ENCODE data around the gene FCHO1.

The FCHO1 gene, protein sequence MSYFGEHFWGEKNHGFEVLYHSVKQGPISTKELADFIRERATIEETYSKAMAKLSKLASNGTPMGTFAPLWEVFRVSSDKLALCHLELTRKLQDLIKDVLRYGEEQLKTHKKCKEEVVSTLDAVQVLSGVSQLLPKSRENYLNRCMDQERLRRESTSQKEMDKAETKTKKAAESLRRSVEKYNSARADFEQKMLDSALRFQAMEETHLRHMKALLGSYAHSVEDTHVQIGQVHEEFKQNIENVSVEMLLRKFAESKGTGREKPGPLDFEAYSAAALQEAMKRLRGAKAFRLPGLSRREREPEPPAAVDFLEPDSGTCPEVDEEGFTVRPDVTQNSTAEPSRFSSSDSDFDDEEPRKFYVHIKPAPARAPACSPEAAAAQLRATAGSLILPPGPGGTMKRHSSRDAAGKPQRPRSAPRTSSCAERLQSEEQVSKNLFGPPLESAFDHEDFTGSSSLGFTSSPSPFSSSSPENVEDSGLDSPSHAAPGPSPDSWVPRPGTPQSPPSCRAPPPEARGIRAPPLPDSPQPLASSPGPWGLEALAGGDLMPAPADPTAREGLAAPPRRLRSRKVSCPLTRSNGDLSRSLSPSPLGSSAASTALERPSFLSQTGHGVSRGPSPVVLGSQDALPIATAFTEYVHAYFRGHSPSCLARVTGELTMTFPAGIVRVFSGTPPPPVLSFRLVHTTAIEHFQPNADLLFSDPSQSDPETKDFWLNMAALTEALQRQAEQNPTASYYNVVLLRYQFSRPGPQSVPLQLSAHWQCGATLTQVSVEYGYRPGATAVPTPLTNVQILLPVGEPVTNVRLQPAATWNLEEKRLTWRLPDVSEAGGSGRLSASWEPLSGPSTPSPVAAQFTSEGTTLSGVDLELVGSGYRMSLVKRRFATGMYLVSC

DNA sequence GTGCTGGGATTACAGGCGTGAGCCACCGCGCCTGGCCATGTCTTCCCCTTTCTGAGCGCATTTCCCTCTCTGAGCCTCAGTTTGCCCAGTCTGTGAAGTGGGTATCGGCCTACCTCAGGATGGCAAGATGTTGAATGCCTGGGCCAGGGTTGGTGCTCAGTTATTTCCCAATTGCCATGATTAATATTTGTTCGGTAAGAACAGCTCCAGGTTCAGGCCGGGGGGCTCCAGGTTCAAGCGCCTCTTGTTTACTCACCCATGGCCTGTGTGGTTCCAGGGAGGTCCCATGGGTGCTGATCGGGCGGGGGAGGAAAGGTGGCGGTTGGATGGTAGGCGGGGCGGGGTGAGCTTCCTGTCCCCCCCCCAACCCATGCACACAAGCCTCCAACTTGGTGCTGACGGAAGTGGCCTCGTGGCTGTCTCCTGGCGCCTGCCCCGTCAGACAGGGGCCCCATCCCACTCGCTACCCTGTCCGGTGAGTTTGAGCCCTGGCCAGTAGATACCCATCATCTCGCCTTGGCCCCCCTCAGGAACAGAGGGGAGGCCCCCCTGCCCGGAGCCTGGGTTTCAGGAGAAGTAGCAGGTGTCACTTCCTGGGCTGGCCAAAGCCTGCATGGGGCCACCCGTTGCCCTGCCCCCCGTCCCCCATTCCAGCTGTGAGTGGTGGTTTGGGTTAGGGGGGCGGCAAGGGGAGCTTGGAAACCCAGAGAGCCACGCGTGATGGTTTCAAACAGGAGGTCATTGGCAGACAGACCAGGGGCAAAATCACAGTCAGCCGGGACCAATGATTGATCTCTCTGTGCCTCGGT is at the start of gene FCHO1:
Gene FCHO1, plus strand, starts transcription at position 375 of the 809 bp plus-strand sequence. CDS start 3,688 bp downstream, outside the sequence.
- DNase-seq, result peak; percentile 56 to 63

DNA sequence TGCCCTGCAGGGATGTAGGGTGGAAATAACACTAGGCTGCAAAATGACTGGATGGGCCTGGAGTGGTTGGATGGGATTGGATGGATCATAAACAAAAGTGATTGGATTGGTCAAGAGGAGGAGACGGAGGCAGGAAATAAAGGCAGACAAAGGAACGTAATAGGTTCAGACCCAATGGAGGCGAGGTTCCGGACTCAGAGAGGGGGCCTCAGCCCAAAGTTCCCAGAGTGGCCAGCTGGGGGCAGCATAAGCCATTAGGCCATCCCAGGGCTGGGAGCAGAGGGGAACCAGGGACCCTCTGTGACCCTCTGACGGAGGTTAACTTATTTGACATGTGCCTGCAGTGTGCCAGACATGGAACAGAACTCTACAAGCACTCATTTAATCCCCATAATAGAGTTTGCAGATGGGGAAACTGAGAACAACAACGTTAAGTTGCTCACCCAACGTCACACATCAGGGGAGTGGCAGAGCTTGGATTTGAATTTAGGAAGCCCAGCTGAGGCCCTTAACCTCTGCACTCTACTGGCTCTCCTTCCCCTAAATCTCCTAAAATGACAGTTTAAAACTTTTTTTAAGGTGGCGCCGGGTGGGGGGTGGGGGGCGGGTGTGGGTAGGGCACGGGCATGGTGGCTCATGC is 47.3 kb upstream of the FCHO1 start:
- peak in 1 of 2 experiments; percentile 31 for DNase-seq

DNA sequence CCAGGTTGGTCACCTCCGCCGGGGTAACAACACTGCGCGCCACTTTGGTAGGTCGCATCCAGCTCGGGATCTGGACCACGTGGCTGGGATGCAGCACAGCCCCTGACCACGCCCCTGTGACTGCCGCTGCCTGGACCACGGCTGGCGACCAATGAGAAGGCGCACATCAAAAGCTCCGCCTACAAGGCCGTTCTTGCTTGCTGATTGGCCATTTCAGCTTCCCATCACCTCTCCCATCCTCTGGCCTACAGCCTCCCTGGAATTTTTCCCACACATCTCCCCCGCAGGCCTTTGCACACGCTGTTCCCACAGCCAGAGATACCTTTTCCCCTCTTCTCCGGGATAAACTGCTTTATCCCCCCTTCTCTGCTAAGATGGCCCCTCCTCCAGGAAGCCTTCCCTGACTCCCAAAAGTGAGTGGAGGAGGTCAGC is 44.5 kb upstream of the FCHO1 start:
- DNase-seq, result no peak

DNA sequence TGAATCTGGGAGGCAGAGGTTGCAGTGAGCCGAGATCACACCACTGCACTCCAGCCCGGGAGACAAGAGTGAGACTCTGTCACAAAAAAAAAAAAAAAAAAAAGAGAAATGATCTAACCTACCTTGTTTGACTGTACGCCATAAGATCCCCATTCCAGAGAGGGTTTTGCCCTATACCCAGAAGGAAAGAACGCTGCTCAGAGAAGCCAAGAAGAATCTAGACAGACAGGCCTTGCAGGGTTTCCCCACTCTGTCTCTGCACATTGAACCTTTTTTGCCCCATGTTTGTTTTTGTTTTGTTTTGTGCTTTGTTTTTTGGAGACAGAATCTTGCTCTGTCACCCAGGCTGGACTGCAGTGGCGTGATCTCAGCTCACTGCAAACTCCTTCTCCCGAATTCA is 39.4 kb upstream of the FCHO1 start:
- no peak for DNase-seq

DNA sequence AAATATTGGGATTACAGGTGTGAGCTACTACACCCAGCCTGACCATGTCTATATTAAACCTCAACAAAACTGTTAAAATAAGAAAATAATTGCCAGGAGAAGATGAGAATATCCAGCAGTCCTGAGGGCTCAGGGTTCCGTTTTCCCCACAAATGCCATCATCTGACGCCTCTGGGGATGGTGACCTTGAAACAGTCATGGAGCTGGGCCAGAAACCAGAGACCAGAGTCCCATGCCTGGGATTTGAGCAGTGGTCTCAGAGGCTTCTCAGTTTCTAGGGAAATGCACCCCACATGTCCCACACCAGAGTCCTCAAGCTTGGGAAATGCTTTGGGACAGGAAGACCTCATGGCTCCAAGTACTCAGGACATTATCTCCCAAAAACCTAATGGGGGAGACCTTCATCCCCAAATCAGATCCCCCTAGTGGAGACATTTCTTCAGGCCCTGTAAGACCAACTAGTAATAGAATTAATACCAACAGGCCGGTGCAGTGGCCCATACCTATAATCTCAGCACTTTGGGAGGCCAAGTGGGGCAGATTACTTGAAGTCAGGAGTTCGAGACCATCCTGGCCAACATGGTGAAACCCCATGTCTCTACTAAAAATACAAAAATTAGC is 34.9 kb upstream of the FCHO1 start:
- DNase-seq, result no peak

DNA sequence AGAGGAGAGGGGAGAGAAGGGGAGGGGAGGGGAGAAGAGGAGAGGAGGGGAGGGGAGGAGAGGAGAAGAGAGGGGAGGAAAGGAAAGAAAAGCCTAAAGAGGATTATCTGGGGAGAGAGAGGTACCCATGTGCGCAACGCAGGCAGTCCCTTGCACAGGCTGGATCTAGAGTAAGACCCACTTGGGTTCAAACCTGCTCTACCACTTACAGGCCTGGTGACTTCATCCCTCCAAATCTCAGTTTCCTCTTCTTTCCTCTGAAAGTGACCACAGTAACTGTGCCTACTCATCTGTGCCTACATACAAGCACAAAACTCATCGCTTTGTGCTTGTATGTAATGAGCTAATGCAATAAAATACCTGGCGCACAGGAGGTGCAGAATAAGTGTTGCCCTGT is 32.7 kb upstream of the FCHO1 start:
- peak; percentile 19 to 21 for DNase-seq

DNA sequence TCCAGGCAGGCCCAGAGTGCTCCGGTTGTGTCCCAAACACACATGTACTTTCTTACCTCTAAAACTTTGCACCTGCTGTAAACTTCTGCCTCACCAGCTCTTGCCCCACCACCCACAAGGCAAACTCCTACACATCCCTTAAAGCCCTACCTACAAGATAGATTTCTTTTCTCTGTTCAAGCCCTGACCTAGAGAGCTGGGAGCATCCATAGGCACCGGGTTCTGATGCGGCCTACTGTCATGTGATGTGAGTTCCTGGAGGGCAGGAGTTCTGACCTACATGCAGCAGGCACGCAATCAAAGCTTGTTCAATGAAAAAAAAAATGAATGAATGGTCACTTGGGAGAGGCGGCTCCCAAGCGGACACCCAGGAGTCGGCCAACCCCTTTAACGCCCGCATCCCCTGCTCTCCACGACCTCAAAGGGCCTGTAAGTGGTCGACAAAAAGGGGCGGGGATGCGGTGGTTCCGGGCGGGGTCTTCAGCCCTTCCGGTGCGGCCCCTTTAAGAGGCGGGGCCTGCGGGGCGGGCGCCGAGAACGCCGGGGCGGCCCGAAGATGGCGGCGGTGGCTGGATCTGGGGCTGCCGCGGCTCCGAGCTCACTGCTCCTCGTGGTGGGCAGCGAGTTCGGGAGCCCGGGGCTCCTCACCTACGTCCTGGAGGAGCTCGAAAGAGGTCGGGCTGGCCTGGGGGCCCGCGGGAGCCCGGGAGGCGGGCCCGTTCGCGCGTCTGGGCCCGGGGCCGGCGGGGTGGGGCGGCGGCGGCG is 32.1 kb upstream of the FCHO1 start, which contains the start of gene MAP1S:
Gene MAP1S, plus strand, starts transcription at position 534 of the 765 bp plus-strand sequence. Its CDS starts 23 bp downstream, at position 557.
- DNase-seq, result no peak

DNA sequence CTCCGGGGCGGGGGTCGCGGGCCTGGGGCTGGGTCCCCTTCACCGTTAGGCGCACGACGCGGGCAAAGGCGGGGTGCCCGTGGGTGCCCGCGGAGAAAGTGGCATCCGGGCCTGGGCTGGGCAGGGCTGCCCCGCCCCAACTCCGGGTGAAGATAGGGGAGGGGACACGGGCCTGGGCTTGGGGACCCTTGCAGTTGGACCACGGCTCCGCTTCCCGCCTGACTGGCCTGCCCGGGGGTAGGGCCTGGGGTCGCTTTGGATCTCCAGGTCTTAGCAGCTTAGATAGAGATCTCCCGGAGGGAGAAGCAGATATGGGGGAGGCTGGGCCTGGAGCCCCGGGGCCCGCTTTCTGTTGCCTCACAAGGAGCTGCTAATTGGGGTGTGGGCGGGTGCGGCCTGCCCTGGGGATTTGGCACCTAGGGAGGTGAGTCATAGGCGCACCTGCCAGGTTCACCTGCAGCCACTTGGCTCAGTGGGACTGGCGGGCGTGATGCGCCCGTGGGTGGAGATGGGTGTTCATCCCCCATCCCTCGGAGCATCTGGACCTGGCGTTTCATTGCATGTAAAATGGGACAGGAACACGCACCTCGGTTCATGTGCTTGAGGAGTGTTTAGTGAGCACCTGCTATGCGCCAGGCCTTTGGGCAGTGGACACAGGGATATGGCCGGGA is 31.4 kb upstream of the FCHO1 start:
- DNase-seq, result no peak

DNA sequence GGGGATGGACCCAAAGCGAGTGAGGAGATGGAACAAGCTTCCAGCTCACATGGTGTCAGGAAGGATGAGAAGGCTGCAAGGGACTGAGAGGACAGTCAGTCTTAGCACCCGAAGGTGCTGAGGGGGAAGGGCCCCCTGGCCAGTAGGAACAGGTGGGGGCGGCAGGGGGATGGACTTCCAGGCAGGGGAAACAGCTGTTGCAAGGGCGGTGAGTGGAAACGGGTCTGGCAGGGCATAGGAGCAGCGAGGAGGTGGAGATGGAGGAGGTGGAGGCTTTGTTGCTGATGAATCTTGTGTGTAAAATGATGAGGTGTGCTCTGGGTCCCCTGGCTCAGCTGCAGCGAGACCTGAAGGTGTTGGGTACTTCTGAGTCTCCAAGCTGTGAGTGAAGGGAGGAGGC is 30.8 kb upstream of the FCHO1 start:
- DNase-seq, result no peak

DNA sequence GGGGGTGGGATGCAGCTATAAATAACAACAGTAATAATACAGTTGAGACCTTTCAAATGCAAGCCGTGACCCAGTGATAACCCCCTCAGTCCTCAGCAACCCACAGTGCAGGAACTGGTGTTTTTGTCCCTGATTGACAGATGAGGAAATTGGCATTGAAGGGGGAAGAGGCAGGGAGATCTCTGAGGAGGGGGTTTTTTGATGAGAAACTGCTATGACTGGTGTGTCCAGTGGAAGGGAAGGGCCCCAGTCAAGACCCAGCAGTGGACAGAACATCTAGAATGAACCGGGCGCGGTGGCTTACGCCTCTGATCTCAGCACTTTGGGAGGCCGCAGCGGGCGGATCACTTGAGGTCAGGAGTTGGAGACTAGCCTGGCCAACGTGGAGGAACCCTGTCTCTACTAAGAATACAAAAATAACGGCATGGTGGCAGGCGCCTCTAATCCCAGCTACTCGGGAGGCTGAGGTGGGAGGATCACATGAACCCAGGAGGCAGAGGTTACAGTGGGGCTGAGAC is 30.1 kb upstream of the FCHO1 start:
- no peak for DNase-seq

DNA sequence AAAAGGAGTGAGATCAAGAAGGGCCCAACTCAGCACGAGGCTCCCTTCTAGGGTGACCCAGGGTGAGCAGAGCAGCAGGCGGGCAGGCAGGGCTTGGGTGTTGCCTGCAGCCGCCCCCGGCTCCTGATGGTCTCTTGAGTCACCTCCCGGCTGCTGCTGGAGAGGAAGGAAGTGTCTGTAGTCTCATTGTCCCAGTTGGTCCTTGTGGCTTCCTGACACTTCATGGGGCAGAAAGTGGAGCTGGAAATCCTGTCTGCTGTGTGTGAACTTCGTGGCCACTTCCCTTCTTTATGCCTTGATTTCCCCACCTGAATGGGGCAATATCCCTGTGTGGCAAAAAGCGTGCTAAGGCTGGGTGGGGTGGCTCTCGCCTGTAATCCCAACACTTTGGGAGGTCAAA is 29.5 kb upstream of the FCHO1 start:
- DNase-seq, result peak; percentile 78 to 89

DNA sequence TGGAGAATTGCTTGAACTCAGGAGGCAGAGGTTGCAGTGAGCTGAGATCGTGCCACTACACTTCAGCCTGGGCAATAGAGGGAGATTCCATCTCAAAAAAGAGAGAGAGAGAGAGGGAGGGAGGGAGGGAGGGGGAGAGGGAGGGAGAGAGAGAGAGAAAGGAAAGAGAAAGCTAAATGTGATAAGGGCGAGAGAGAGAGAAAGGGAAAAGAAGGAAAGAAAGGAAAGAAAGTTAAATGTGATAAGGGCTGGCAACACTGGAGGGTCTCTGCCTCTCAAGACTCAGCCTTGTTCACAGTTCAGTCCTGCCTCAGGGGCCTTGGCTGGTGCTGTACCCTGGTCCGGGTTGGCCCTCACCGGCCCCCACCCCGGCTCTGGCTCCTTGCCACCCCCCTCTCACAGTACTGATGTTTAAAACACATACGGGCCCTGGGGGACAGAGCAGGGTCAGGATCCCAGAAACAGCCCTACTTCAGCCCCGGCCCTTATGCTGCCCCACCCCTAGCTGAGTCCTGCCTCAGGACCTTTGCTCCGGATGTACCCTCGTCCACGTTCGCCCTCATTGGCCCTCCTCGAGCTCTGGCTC is 28.5 kb upstream of the FCHO1 start:
- DNase-seq, result no peak

DNA sequence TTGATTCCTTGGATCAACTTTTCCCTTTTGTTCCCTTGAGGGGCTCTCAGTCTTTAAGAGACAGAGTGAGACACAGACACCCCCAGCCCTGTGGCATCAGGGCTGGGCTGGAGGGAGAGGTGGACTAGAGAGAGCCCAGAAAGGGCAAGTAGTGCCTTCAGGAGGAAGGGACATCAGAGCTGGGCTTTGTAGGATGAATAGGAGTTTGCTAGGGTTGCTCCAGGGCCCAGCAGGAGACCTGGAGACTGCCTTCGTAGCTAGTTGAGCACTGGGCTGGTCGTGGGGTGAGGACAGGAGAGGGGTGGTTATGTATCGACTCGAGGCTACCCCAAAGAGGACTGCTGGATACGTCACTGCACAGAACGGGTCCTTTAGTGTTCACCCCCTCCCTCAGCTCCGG is 26.6 kb upstream of the FCHO1 start:
- no peak for DNase-seq

DNA sequence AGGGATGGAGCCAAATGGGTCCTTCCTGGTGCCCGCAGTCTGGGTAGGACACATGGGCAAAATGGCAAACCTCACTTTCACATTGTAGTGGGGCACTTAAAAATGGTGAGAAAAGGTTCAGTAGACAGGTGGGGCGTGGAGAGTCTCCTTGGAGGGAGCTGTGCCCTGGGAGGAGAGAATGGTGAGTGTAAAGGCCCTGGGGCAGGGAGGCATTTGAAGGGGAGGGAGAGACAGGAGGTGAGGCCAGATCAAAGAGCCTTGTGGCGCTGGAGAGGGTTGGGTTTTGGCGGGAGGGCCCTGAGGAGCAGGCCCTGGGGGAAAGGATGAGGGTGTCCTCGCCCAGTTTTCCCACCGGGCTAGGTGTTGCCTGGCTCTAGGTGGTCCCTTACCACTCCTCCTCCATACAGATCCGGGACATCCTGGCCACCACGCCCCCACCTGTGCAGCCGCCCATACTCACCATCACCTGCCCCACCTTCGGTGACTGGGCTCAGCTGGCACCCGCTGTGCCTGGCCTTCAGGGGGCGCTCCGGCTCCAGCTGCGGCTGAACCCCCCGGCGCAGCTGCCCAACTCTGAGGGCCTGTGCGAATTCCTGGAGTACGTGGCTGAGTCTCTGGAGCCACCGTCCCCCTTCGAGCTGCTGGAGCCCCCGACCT is 25.7 kb upstream of the FCHO1 start:
- DNase-seq, result no peak

DNA sequence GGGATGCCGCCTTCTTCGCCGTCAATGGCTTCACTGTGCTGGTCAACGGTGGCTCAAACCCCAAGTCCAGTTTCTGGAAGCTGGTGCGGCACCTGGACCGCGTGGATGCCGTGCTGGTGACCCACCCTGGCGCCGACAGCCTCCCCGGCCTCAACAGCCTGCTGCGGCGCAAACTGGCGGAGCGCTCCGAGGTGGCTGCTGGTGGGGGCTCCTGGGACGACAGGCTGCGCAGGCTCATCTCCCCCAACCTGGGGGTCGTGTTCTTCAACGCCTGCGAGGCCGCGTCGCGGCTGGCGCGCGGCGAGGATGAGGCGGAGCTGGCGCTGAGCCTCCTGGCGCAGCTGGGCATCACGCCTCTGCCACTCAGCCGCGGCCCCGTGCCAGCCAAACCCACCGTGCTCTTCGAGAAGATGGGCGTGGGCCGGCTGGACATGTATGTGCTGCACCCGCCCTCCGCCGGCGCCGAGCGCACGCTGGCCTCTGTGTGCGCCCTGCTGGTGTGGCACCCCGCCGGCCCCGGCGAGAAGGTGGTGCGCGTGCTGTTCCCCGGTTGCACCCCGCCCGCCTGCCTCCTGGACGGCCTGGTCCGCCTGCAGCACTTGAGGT is 25.0 kb upstream of the FCHO1 start:
- DNase-seq, result no peak

DNA sequence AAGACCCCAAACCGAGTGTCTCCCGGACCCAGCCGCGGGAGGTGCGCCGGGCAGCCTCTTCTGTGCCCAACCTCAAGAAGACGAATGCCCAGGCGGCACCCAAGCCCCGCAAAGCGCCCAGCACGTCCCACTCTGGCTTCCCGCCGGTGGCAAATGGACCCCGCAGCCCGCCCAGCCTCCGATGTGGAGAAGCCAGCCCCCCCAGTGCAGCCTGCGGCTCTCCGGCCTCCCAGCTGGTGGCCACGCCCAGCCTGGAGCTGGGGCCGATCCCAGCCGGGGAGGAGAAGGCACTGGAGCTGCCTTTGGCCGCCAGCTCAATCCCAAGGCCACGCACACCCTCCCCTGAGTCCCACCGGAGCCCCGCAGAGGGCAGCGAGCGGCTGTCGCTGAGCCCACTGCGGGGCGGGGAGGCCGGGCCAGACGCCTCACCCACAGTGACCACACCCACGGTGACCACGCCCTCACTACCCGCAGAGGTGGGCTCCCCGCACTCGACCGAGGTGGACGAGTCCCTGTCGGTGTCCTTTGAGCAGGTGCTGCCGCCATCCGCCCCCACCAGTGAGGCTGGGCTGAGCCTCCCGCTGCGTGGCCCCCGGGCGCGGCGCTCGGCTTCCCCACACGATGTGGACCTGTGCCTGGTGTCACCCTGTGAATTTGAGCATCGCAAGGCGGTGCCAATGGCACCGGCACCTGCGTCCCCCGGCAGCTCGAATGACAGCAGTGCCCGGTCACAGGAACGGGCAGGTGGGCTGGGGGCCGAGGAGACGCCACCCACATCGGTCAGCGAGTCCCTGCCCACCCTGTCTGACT is 24.1 kb upstream of the FCHO1 start:
- no peak for DNase-seq

DNA sequence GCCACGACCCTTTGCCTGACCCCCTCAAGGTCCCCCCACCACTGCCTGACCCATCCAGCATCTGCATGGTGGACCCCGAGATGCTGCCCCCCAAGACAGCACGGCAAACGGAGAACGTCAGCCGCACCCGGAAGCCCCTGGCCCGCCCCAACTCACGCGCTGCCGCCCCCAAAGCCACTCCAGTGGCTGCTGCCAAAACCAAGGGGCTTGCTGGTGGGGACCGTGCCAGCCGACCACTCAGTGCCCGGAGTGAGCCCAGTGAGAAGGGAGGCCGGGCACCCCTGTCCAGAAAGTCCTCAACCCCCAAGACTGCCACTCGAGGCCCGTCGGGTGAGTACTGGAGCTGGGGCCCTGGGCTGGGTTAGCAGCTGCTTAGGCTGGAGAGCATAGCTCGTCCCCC is 23.4 kb upstream of the FCHO1 start:
- DNase-seq, result no peak

DNA sequence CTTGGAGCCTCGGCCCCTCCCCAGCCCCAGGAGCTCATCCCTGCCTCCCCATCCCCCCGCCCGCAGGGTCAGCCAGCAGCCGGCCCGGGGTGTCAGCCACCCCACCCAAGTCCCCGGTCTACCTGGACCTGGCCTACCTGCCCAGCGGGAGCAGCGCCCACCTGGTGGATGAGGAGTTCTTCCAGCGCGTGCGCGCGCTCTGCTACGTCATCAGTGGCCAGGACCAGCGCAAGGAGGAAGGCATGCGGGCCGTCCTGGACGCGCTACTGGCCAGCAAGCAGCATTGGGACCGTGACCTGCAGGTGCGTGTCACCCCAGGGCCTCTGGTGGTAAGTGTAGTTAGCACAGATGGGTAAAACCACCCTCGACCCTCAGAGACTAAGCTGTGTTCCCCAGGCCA is 18.1 kb upstream of the FCHO1 start:
- no peak for DNase-seq

All from AML-193 (cell line).